ENCODE data around the gene AIF1.

The AIF1 gene

DNA sequence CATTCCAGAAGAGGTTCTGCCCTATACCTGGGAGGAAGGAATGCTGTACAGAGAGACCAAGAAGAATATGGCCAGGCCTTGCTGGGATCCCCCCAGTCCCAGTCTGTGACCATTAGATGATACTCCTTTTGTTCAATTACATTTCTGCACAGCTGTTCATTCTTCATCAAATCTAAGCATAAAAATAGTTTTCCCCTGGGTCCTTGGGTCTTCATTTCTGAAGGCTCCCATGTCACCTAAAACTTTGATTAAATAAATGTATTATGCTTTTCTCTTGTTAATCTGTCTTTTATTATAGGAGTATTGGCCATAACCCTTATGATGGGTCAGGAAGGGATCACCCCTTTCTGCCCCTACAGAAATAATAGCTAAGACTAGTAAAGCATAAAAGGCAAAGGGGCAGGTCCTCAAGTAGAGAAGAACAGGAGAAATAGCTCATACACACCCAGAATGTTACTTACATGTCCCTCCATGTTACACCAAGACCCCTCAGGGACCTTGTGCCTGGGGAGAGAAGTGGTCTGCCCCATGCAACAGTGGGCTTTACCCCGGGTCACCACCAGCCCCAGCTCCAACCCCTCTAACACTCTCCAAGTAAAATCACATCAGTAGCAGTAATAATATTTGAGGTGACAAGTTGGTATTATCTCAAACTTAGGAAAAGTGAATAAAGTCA, 45.0 kb upstream of the AIF1 start:
- no peak overlapping the region for H3K27ac ChIP-seq (ENCODE audit: low read length)
- no peaks in the 10 kb centered on the region for H3K9me2 ChIP-seq (replicated peaks; ENCODE audit: insufficient read depth, low read length)
- DNase-seq, result no peak
- H3K4me2 ChIP-seq (ENCODE audit: low read depth, low read length), result no peak overlapping the region
- peaks cover 47% of the 10 kb centered on the region for H3K4me1 ChIP-seq (ENCODE audit: low read length)
- H3K9ac ChIP-seq (ENCODE audit: low read length), result no peak overlapping the region
- H3K36me3 ChIP-seq (replicated peaks; ENCODE audit: insufficient read depth, low read length), result no peaks in the 10 kb centered on the region
- H3F3A ChIP-seq (ENCODE audit: insufficient read depth, low read length), result peaks cover 17% of the 10 kb centered on the region
- H3K9me3 ChIP-seq (replicated peaks; ENCODE audit: insufficient read depth, low read length), result no peaks in the 10 kb centered on the region
- TF ChIP-seq, protein P1, sequence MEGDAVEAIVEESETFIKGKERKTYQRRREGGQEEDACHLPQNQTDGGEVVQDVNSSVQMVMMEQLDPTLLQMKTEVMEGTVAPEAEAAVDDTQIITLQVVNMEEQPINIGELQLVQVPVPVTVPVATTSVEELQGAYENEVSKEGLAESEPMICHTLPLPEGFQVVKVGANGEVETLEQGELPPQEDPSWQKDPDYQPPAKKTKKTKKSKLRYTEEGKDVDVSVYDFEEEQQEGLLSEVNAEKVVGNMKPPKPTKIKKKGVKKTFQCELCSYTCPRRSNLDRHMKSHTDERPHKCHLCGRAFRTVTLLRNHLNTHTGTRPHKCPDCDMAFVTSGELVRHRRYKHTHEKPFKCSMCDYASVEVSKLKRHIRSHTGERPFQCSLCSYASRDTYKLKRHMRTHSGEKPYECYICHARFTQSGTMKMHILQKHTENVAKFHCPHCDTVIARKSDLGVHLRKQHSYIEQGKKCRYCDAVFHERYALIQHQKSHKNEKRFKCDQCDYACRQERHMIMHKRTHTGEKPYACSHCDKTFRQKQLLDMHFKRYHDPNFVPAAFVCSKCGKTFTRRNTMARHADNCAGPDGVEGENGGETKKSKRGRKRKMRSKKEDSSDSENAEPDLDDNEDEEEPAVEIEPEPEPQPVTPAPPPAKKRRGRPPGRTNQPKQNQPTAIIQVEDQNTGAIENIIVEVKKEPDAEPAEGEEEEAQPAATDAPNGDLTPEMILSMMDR (IDR thresholded peaks at IDR 0.05; ENCODE audit: low read length), result no peak
- H2AFZ ChIP-seq (ENCODE audit: low read length), result no peak overlapping the region
- H3K79me2 ChIP-seq (ENCODE audit: low read length), result no peaks in the 10 kb centered on the region
- H3K27me3 ChIP-seq (replicated peaks; ENCODE audit: insufficient read depth, low read length), result peaks cover 16% of the 10 kb centered on the region
- H3K4me3 ChIP-seq (ENCODE audit: low read length), result no peak overlapping the region
- no peaks in the 10 kb centered on the region for H4K20me1 ChIP-seq (ENCODE audit: insufficient read depth, low read length)

DNA sequence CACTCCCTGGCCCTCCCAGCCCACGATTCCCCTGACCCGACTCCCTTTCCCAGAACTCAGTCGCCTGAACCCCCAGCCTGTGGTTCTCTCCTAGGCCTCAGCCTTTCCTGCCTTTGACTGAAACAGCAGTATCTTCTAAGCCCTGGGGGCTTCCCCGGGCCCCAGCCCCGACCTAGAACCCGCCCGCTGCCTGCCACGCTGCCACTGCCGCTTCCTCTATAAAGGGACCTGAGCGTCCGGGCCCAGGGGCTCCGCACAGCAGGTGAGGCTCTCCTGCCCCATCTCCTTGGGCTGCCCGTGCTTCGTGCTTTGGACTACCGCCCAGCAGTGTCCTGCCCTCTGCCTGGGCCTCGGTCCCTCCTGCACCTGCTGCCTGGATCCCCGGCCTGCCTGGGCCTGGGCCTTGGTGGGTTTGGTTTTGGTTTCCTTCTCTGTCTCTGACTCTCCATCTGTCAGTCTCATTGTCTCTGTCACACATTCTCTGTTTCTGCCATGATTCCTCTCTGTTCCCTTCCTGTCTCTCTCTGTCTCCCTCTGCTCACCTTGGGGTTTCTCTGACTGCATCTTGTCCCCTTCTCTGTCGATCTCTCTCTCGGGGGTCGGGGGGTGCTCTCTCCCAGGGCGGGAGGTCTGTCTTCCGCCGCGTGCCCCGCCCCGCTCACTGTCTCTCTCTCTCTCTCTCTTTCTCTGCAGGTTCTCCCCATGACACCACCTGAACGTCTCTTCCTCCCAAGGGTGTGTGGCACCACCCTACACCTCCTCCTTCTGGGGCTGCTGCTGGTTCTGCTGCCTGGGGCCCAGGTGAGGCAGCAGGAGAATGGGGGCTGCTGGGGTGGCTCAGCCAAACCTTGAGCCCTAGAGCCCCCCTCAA, 42.8 kb upstream of the AIF1 start, which contains the start of gene LTA:
TSS of gene LTA (plus strand) at position 249 of the 871 bp plus-strand sequence. CDS start at position 703, 454 bp downstream.
- no peaks in the 10 kb centered on the region for H4K20me1 ChIP-seq (ENCODE audit: insufficient read depth, low read length)
- H3K36me3 ChIP-seq (replicated peaks; ENCODE audit: insufficient read depth, low read length), result no peaks in the 10 kb centered on the region
- H3F3A ChIP-seq (ENCODE audit: insufficient read depth, low read length), result peaks cover 17% of the 10 kb centered on the region
- H3K9ac ChIP-seq (ENCODE audit: low read length), result peak within 1 kb of the TSS; percentile 42
- H3K9me3 ChIP-seq (replicated peaks; ENCODE audit: insufficient read depth, low read length), result no peaks in the 10 kb centered on the region
- H3K27me3 ChIP-seq (replicated peaks; ENCODE audit: insufficient read depth, low read length), result peaks cover 35% of the 10 kb centered on the region
- H3K9me2 ChIP-seq (replicated peaks; ENCODE audit: insufficient read depth, low read length), result no peaks in the 10 kb centered on the region
- peak within 1 kb of the TSS; percentile 57 for H2AFZ ChIP-seq (ENCODE audit: low read length)
- peaks cover 45% of the 10 kb centered on the region for H3K4me1 ChIP-seq (ENCODE audit: low read length)
- H3K79me2 ChIP-seq (ENCODE audit: low read length), result no peaks in the 10 kb centered on the region
- peak within 1 kb of the TSS; percentile 37 for H3K4me3 ChIP-seq (ENCODE audit: low read length)
- peak within 1 kb of the TSS; percentile 59; the same call in 1 of the 2 replicates for H3K4me2 ChIP-seq (ENCODE audit: low read depth, low read length)
- H3K27ac ChIP-seq (ENCODE audit: low read length), result peak within 1 kb of the TSS; percentile 54; the same call in 1 of the 2 replicates
- TF ChIP-seq, protein P1 (IDR thresholded peaks at IDR 0.05; ENCODE audit: low read length), result no peak
- TF ChIP-seq EZH2 (optimal IDR thresholded peaks at IDR 0.05; ENCODE audit: low read depth, low read length), result no peak
- no peak for TF ChIP-seq EZH2phosphoT487 (IDR thresholded peaks at IDR 0.05; ENCODE audit: low read length)
- peak; percentile 48 for DNase-seq

DNA sequence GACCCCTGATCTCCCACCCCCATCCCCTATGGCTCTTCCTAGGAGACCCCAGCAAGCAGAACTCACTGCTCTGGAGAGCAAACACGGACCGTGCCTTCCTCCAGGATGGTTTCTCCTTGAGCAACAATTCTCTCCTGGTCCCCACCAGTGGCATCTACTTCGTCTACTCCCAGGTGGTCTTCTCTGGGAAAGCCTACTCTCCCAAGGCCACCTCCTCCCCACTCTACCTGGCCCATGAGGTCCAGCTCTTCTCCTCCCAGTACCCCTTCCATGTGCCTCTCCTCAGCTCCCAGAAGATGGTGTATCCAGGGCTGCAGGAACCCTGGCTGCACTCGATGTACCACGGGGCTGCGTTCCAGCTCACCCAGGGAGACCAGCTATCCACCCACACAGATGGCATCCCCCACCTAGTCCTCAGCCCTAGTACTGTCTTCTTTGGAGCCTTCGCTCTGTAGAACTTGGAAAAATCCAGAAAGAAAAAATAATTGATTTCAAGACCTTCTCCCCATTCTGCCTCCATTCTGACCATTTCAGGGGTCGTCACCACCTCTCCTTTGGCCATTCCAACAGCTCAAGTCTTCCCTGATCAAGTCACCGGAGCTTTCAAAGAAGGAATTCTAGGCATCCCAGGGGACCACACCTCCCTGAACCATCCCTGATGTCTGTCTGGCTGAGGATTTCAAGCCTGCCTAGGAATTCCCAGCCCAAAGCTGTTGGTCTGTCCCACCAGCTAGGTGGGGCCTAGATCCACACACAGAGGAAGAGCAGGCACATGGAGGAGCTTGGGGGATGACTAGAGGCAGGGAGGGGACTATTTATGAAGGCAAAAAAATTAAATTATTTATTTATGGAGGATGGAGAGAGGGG, 41.6 kb upstream of the AIF1 start:
- no peak overlapping the region for H3K27ac ChIP-seq (ENCODE audit: low read length)
- H3K4me1 ChIP-seq (ENCODE audit: low read length), result peaks cover 34% of the 10 kb centered on the region
- no peak overlapping the region for H3K4me2 ChIP-seq (ENCODE audit: low read depth, low read length)
- no peaks in the 10 kb centered on the region for H3K79me2 ChIP-seq (ENCODE audit: low read length)
- peaks cover 45% of the 10 kb centered on the region for H3K27me3 ChIP-seq (replicated peaks; ENCODE audit: insufficient read depth, low read length)
- H2AFZ ChIP-seq (ENCODE audit: low read length), result no peak overlapping the region
- H3K4me3 ChIP-seq (ENCODE audit: low read length), result no peak overlapping the region
- H3K36me3 ChIP-seq (replicated peaks; ENCODE audit: insufficient read depth, low read length), result no peaks in the 10 kb centered on the region
- no peaks in the 10 kb centered on the region for H3K9me2 ChIP-seq (replicated peaks; ENCODE audit: insufficient read depth, low read length)
- H3K9ac ChIP-seq (ENCODE audit: low read length), result no peak overlapping the region
- H4K20me1 ChIP-seq (ENCODE audit: insufficient read depth, low read length), result no peaks in the 10 kb centered on the region
- DNase-seq, result no peak
- TF ChIP-seq EZH2 (optimal IDR thresholded peaks at IDR 0.05; ENCODE audit: low read depth, low read length), result no peak
- TF ChIP-seq, protein P1 (IDR thresholded peaks at IDR 0.05; ENCODE audit: low read length), result no peak
- H3K9me3 ChIP-seq (replicated peaks; ENCODE audit: insufficient read depth, low read length), result no peaks in the 10 kb centered on the region
- H3F3A ChIP-seq (ENCODE audit: insufficient read depth, low read length), result peaks cover 8% of the 10 kb centered on the region

Data from MM.1S (cell line).